HCT116 (cell line): Measurements from ENCODE around the gene ARHGEF9. TPM values are rescaled to one million over a fixed set of nuclear protein-coding genes. Genes with fewer than 3 reads are reported as not detected.

Source experiments
- ATAC-seq: fragments of 200-7000 bp; cut with Tn5 transposase; 2 replicates; pipeline ENCODE4 v1.9.1; 2020; ENCODE audit warnings: mild to moderate bottlenecking, moderate library complexity
- BruUV-seq: library from RNA; stranded (reverse); fragments of 400-500 nt; replicated peaks from 2 replicates; lab custom pipeline; 2021; lab: Mats Ljungman, UMichigan
- CTCF ChIA-PET: fragments of 300-600 bp; sonication (Branson Sonifier 250); formaldehyde crosslinking; loops from one replicate; lab custom pipeline; 2021; ENCODE audit warnings: antibody characterized with exemption; lab: Charles Lee
- POLR2A ChIA-PET: fragments of 300-600, 350-600 bp; sonication (Branson Sonifier 250); formaldehyde crosslinking; loops from one replicate; lab custom pipeline; 2021; ENCODE audit warnings: antibody characterized with exemption; lab: Charles Lee
- RAD21 ChIA-PET, 2 experiments: fragments of 300-600 bp; sonication (Branson Sonifier 250); formaldehyde crosslinking; loops; one replicate each; lab custom pipeline; 2023; ENCODE audit warnings: low total read pairs in 2 of 2; ENCODE audit not compliant: uncharacterized antibody in 2 of 2, unreplicated experiment in 2 of 2, low non-redundant PET in 1 of 2; lab: Charles Lee
- DNase-seq: peaks from one replicate; pipeline ENCODE4 v3.0.0-alpha.2; 2010; ENCODE audit warnings: low read depth, low spot score
- H2AFZ ChIP-seq: fragments of 200-600 bp; shearing (Covaris generic), sonication (generic); 2 replicates; pipeline ENCODE4 v1.6.1; 2017; ENCODE audit warnings: low read depth, mixed run types, mixed read lengths, antibody characterized with exemption, low read length; ENCODE audit not compliant: poor library complexity, severe bottlenecking
- H3K27ac ChIP-seq: 2 replicates; pipeline ENCODE4 v1.5.1; 2012; ENCODE audit warnings: low read depth, low read length
- H3K27me3 ChIP-seq: fragments of 200-600 bp; sonication (generic); 2 replicates; pipeline ENCODE4 v1.6.1; 2016; ENCODE audit warnings: mixed run types, low read length, mixed read lengths; ENCODE audit not compliant: insufficient read depth
- H3K36me3 ChIP-seq, 2 experiments: fragments of 200-500 bp in 1 of 2; fragments of 200-600 bp in 1 of 2; sonication (Bioruptor generic) in 1 of 2; sonication (generic) in 1 of 2; 2 replicates each; pipeline versions ENCODE4 v1.5.1 to v1.6.1; 2014 to 2016; ENCODE audit warnings: low read length in 2 of 2, inconsistent platforms in 1 of 2, mixed read lengths in 1 of 2, mixed run types in 1 of 2; ENCODE audit not compliant: insufficient read depth in 2 of 2, control insufficient read depth in 1 of 2
- H3K4me1 ChIP-seq, 2 experiments: fragments of 200-600 bp in 1 of 2; sonication (generic) in 1 of 2; 2 replicates each; pipeline versions ENCODE4 v1.5.1 to v1.6.1; 2012 to 2017; ENCODE audit warnings: low read length in 2 of 2, inconsistent platforms in 1 of 2, mild to moderate bottlenecking in 1 of 2, mixed read lengths in 1 of 2, mixed run types in 1 of 2, moderate library complexity in 1 of 2; ENCODE audit not compliant: insufficient read depth in 2 of 2, control insufficient read depth in 1 of 2
- H3K4me2 ChIP-seq: fragments of 200-600 bp; sonication (generic); 2 replicates; pipeline ENCODE4 v1.6.1; 2017; ENCODE audit warnings: mixed run types, low read length, mixed read lengths
- H3K4me3 ChIP-seq, 2 experiments: fragments of 200-600 bp in 1 of 2; sonication (generic) in 1 of 2; replicated peaks in 1 of 2; 2 replicates each; pipeline ENCODE4 v1.5.1; 2011 to 2016; ENCODE audit warnings: low read length in 2 of 2, control low read depth in 1 of 2, low read depth in 1 of 2, mild to moderate bottlenecking in 1 of 2, mixed read lengths in 1 of 2, mixed run types in 1 of 2
- H3K79me2 ChIP-seq: fragments of 200-600 bp; sonication (generic); 2 replicates; pipeline ENCODE4 v1.6.1; 2017; ENCODE audit warnings: mild to moderate bottlenecking, mixed run types, low read length, moderate library complexity, mixed read lengths; ENCODE audit not compliant: insufficient read depth
- H3K9ac ChIP-seq: fragments of 200-600 bp; sonication (generic); 2 replicates; pipeline ENCODE4 v1.6.1; 2016; ENCODE audit warnings: low read length, mixed read lengths
- H3K9me2 ChIP-seq: fragments of 200-600 bp; sonication (generic), shearing (Covaris generic); 2 replicates; pipeline ENCODE4 v1.6.1; 2017; ENCODE audit warnings: mixed run types, mild to moderate bottlenecking, moderate library complexity; ENCODE audit not compliant: insufficient read depth
- H3K9me3 ChIP-seq, 2 experiments: fragments of 200-500 bp in 1 of 2; fragments of 200-600 bp in 1 of 2; sonication (Bioruptor generic) in 1 of 2; sonication (generic) in 1 of 2; 2 replicates each; pipeline ENCODE4 v1.6.1; 2014 to 2017; ENCODE audit warnings: low read length in 2 of 2, mixed read lengths in 2 of 2, inconsistent platforms in 1 of 2, low read depth in 1 of 2, mild to moderate bottlenecking in 1 of 2, mixed run types in 1 of 2, moderate library complexity in 1 of 2; ENCODE audit not compliant: control insufficient read depth in 1 of 2, insufficient read depth in 1 of 2
- H4K20me1 ChIP-seq: fragments of 200-600 bp; sonication (generic), shearing (Covaris generic); 2 replicates; pipeline ENCODE4 v1.6.1; 2017; ENCODE audit warnings: mixed run types, mild to moderate bottlenecking, moderate library complexity; ENCODE audit not compliant: insufficient read depth
- CBX3 ChIP-seq: IDR thresholded peaks from 2 replicates; pipeline ENCODE4 v1.6.1; 2012; ENCODE audit warnings: low read depth
- CEBPB ChIP-seq: IDR thresholded peaks from 2 replicates; pipeline ENCODE4 v1.6.1; 2012; ENCODE audit warnings: low read depth
- ELF1 ChIP-seq: IDR thresholded peaks from 2 replicates; pipeline ENCODE4 v1.6.1; 2012; ENCODE audit warnings: low read depth, borderline replicate concordance
- EZH2phosphoT487 ChIP-seq: fragments of 200-600 bp; IDR thresholded peaks from 2 replicates; pipeline ENCODE4 v1.6.1; 2018; ENCODE audit warnings: antibody characterized with exemption, borderline replicate concordance
- FOSL1 ChIP-seq: IDR thresholded peaks from 2 replicates; pipeline ENCODE4 v1.6.1; 2012; ENCODE audit warnings: low read depth
- JUND ChIP-seq: IDR thresholded peaks from 2 replicates; pipeline ENCODE4 v1.6.1; 2012
- POLR2A ChIP-seq: IDR thresholded peaks from 2 replicates; pipeline ENCODE4 v1.7.0; 2011; ENCODE audit warnings: borderline replicate concordance; ENCODE audit not compliant: insufficient read depth, insufficient read length; ENCODE audit errors: extremely low read depth
- POLR2AphosphoS5 ChIP-seq: IDR thresholded peaks from 2 replicates; pipeline ENCODE4 v1.6.1; 2011; ENCODE audit warnings: mild to moderate bottlenecking, low read depth, low read length, moderate library complexity
- RAD21 ChIP-seq: IDR thresholded peaks from 2 replicates; pipeline ENCODE4 v1.6.1; 2012; ENCODE audit warnings: low read depth, mild to moderate bottlenecking
- SIN3A ChIP-seq: IDR thresholded peaks from 2 replicates; pipeline ENCODE4 v1.6.1; 2012; ENCODE audit warnings: low read depth
- SP1 ChIP-seq: IDR thresholded peaks from 2 replicates; pipeline ENCODE4 v1.6.1; 2012; ENCODE audit warnings: low read depth
- TCF7L2 ChIP-seq: IDR thresholded peaks from 2 replicates; pipeline ENCODE4 v1.7.0; 2011; ENCODE audit warnings: borderline replicate concordance, inconsistent platforms; ENCODE audit not compliant: insufficient read depth, insufficient read length; ENCODE audit errors: extremely low read depth
- YY1 ChIP-seq: IDR thresholded peaks from 2 replicates; pipeline ENCODE4 v1.6.1; 2011; ENCODE audit warnings: low read length, low read depth, moderate library complexity, mild to moderate bottlenecking; ENCODE audit not compliant: insufficient replicate concordance; ENCODE audit errors: extremely low read depth
- ZFX ChIP-seq: fragments of 450-650 bp; IDR thresholded peaks from 2 replicates; pipeline ENCODE4 v1.6.1; 2017
- ZNF274 ChIP-seq: fragments of 200-500 bp; sonication (Bioruptor generic); IDR thresholded peaks from 2 replicates; pipeline ENCODE4 v1.6.1; 2014; ENCODE audit warnings: mild to moderate bottlenecking, low read depth, low read length, inconsistent platforms
- intact Hi-C: fragments of 100-400 bp; cut with micrococcal nuclease; formaldehyde crosslinking; loops from 2 replicates; pipeline ENCODE4 v1.10.0; 2022
- total RNA-seq: library from RNA; stranded (reverse); gene quantifications from one replicate; pipeline ENCODE4 v1.2.1, GENCODE V29; 2021; ENCODE audit not compliant: unreplicated experiment
- TF ChIP-seq, protein P1 (sequence below): IDR thresholded peaks from 2 replicates; pipeline ENCODE4 v1.6.1; 2012
- TF ChIP-seq, protein P2 (sequence below): IDR thresholded peaks from 2 replicates; pipeline ENCODE4 v1.6.1; 2011; ENCODE audit warnings: mild to moderate bottlenecking, low read length, moderate library complexity; ENCODE audit not compliant: insufficient replicate concordance; ENCODE audit errors: extremely low read depth
- TF ChIP-seq, protein P3 (sequence below), 3 experiments: fragments of 200-600 bp in 1 of 3; sonication (generic) in 1 of 3; IDR thresholded peaks in 2 of 3; conservative IDR thresholded peaks in 1 of 3; 2 replicates each; pipeline ENCODE4 v1.5.1; 2012 to 2017; ENCODE audit warnings: low read depth in 2 of 3, low read length in 2 of 3, antibody characterized with exemption in 1 of 3, borderline replicate concordance in 1 of 3, control low read depth in 1 of 3, mild to moderate bottlenecking in 1 of 3, mixed read lengths in 1 of 3, mixed run types in 1 of 3, moderate library complexity in 1 of 3; ENCODE audit not compliant: insufficient read depth in 1 of 3

ARHGEF9 gene
- total RNA-seq, 1 experiment from 2014 or later: 15.0 TPM

DNA sequence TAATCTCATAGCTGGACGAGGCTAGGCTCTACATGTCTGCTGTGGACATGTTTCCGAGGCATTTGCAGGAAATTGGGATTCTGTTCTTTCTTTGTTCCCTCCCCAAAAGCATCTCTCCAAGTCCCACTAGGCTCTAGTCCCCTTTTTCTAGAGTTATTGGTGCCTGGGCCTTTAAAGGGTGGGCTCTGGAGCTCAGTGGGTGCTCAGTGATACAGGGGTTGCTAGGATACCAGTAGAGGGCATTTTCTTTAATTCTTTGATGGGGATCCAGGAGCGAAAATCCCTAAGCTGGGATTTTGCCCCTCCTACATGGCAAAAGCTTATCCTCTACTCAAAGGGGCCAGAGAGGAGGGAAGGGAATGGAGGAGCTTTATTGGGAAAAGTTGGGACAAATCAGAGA, 34.2 kb downstream of the ARHGEF9 start:
- no peak for ATAC-seq
- no peaks in the 10 kb centered on the region; the same call in 1 of the 2 replicates for H3K79me2 ChIP-seq
- RAD21 ChIA-PET: no interaction called here
- no peaks in the 10 kb centered on the region for H3K27me3 ChIP-seq
- peaks cover 3 to 11% of the 10 kb centered on the region in 2 experiments; a peak in 3 of 4 replicates for H3K4me1 ChIP-seq
- no peak overlapping the region for H3K9ac ChIP-seq
- no peak overlapping the region for H2AFZ ChIP-seq
- TF ChIP-seq EZH2phosphoT487 (no peak), RAD21 (no peak), SP1 (no peak), CBX3 (no peak), TCF7L2 (no peak), SIN3A (no peak), JUND (no peak), YY1 (no peak), ZFX (no peak), POLR2A (no peak), FOSL1 (no peak), POLR2AphosphoS5 (no peak), CEBPB (no peak), ELF1 (no peak), ZNF274 (no peak)
- TF ChIP-seq, protein P1, sequence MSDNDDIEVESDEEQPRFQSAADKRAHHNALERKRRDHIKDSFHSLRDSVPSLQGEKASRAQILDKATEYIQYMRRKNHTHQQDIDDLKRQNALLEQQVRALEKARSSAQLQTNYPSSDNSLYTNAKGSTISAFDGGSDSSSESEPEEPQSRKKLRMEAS: no peak
- TF ChIP-seq, protein P2, sequence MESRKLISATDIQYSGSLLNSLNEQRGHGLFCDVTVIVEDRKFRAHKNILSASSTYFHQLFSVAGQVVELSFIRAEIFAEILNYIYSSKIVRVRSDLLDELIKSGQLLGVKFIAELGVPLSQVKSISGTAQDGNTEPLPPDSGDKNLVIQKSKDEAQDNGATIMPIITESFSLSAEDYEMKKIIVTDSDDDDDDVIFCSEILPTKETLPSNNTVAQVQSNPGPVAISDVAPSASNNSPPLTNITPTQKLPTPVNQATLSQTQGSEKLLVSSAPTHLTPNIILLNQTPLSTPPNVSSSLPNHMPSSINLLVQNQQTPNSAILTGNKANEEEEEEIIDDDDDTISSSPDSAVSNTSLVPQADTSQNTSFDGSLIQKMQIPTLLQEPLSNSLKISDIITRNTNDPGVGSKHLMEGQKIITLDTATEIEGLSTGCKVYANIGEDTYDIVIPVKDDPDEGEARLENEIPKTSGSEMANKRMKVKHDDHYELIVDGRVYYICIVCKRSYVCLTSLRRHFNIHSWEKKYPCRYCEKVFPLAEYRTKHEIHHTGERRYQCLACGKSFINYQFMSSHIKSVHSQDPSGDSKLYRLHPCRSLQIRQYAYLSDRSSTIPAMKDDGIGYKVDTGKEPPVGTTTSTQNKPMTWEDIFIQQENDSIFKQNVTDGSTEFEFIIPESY: no peak
- TF ChIP-seq, protein P3, sequence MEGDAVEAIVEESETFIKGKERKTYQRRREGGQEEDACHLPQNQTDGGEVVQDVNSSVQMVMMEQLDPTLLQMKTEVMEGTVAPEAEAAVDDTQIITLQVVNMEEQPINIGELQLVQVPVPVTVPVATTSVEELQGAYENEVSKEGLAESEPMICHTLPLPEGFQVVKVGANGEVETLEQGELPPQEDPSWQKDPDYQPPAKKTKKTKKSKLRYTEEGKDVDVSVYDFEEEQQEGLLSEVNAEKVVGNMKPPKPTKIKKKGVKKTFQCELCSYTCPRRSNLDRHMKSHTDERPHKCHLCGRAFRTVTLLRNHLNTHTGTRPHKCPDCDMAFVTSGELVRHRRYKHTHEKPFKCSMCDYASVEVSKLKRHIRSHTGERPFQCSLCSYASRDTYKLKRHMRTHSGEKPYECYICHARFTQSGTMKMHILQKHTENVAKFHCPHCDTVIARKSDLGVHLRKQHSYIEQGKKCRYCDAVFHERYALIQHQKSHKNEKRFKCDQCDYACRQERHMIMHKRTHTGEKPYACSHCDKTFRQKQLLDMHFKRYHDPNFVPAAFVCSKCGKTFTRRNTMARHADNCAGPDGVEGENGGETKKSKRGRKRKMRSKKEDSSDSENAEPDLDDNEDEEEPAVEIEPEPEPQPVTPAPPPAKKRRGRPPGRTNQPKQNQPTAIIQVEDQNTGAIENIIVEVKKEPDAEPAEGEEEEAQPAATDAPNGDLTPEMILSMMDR (IDR thresholded peaks at IDR 0.05 in 2 of 3, conservative IDR thresholded peaks at IDR 0.05 in 1 of 3; ENCODE audit: borderline replicate concordance in 1 of 3, insufficient read depth in 1 of 3, low read depth in 2 of 3, low read length in 2 of 3): no peak
- DNase-seq: no peak
- POLR2A ChIA-PET: no interaction called here
- H4K20me1 ChIP-seq: no peaks in the 10 kb centered on the region
- H3K9me3 ChIP-seq: no peaks in the 10 kb centered on the region
- H3K27ac ChIP-seq: no peak overlapping the region
- no peak overlapping the region for H3K4me3 ChIP-seq
- no peak overlapping the region for H3K4me2 ChIP-seq
- no peaks in the 10 kb centered on the region for H3K36me3 ChIP-seq
- H3K9me2 ChIP-seq: no peaks in the 10 kb centered on the region
- CTCF ChIA-PET: no interaction called here
- no TSS peak for BruUV-seq
- intact Hi-C loops: no loop called here
